Upper lobe of left lung (tissue), 6 donors: Measurements from ENCODE around the gene RAPGEF2. TPM values are rescaled to one million over a fixed set of nuclear protein-coding genes. Genes with fewer than 3 reads are reported as not detected.

ENCODE experiments used
- ATAC-seq, 2 donors: fragments of 200-7000 bp; cut with Tn5 transposase; one replicate each; pipeline ENCODE4 v1.9.1; 2022; ENCODE audit warnings: mild to moderate bottlenecking in 2 of 2, moderate library complexity in 2 of 2; ENCODE audit not compliant: low FRiP score in 2 of 2
- DNase-seq, 2 donors: peaks; one replicate each; pipeline ENCODE4 v3.0.0-alpha.2; 2019 to 2020
- H3K27ac ChIP-seq, 4 donors: fragments of 200-600 bp; sonication (generic); one replicate each; pipeline ENCODE4 v1.5.1; 2016 to 2019
- H3K27me3 ChIP-seq, 4 donors: fragments of 200-600 bp; sonication (generic); one replicate each; pipeline ENCODE4 v1.5.1; 2017 to 2019
- H3K36me3 ChIP-seq, 4 donors: fragments of 200-600 bp; sonication (generic); one replicate each; pipeline ENCODE4 v1.5.1; 2016 to 2019
- H3K4me1 ChIP-seq, 4 donors: fragments of 200-600 bp; sonication (generic); one replicate each; pipeline ENCODE4 v1.5.1; 2018 to 2019
- H3K4me3 ChIP-seq, 4 donors: fragments of 200-600 bp; sonication (generic); one replicate each; pipeline ENCODE4 v1.5.1; 2017 to 2019; ENCODE audit warnings: mild to moderate bottlenecking in 2 of 4, moderate library complexity in 1 of 4
- H3K9me3 ChIP-seq, 4 donors: fragments of 200-600 bp; sonication (generic); one replicate each; pipeline ENCODE4 v1.5.1; 2018 to 2019
- CTCF ChIP-seq, 6 experiments: fragments of 450-650 bp in 4 of 6; fragments of 200-600 bp in 2 of 6; sonication (generic) in 2 of 6; IDR thresholded peaks; one replicate each; pipeline ENCODE4 v1.5.1; 2016 to 2019; ENCODE audit warnings: antibody characterized with exemption in 6 of 6
- EP300 ChIP-seq, 4 donors: sonication (generic); formaldehyde crosslinking; IDR thresholded peaks; one replicate each; pipeline ENCODE4 v1.5.1; 2017; ENCODE audit warnings: antibody characterized with exemption in 4 of 4, control low read depth in 2 of 4
- POLR2A ChIP-seq, 4 donors: fragments of 450-650 bp; IDR thresholded peaks; one replicate each; pipeline ENCODE4 v1.5.1; 2016 to 2017; ENCODE audit warnings: antibody characterized with exemption in 4 of 4, mild to moderate bottlenecking in 2 of 4
- POLR2AphosphoS5 ChIP-seq, 2 donors: sonication (generic); formaldehyde crosslinking; IDR thresholded peaks; one replicate each; pipeline ENCODE4 v1.5.1; 2017; ENCODE audit warnings: antibody characterized with exemption in 2 of 2
- WGBS, 2 donors: methylation state at CpG; one replicate each; pipeline ENCODE4 v1.1.5; 2017 to 2018; 5-methylcytosine and 5-hydroxymethylcytosine counted together
- total RNA-seq, 6 donors: library from RNA; depleted of rRNA in 4 of 6; stranded (reverse); fragments of >200 nt in 4 of 6; gene quantifications; one replicate each; pipeline versions ENCODE4 v1.1.0 to v1.2.1, GENCODE V29; 2016 to 2021
- donor health status: DM: no; HTN: no; CAD: no; lungs with moderate emphysema.
- donor health status: DM: no; HTN: yes; CAD: no; lungs with severe emphysema.

Gene RAPGEF2
- total RNA-seq, 6 donors from 2014 or later: 53.3 to 122 (median 66.3) TPM

- Histone ChIP-seq H3K9me3 (no peaks in the 10 kb centered on the region), H3K4me3 (no peak overlapping the region), H3K36me3 (no peaks in the 10 kb centered on the region), H3K27me3 (no peaks in the 10 kb centered on the region), H3K27ac (peak overlapping the region in 3 of 4 donors; percentile 43 to 72 (median 45)), H3K4me1 (peaks cover 7 to 18% (median 14%) of the 10 kb centered on the region in 4 donors)
- TF ChIP-seq EP300 (IDR thresholded peaks at IDR 0.05) (no peak), POLR2AphosphoS5 (IDR thresholded peaks at IDR 0.05) (no peak), CTCF (IDR thresholded peaks at IDR 0.05) (no peak)
- DNase-seq (no peak), ATAC-seq (no peak)
- 86 to 92% methylated on average over 4 of the region's 4 CpGs for WGBS, 2 donors
Measured at GRCh38 chr4:159240046-159240445, 137.2 kb downstream of the RAPGEF2 start.

- Histone ChIP-seq H3K4me3 (peak overlapping the region in 1 of 4 donors; percentile 19), H3K36me3 (no peaks in the 10 kb centered on the region), H3K9me3 (no peaks in the 10 kb centered on the region), H3K27ac (peak overlapping the region; percentile 43 to 72 (median 56)), H3K27me3 (no peaks in the 10 kb centered on the region), H3K4me1 (peaks cover 7 to 18% (median 14%) of the 10 kb centered on the region in 4 donors)
- DNase-seq: no peak
- TF ChIP-seq POLR2A (IDR thresholded peaks at IDR 0.05) (no peak), POLR2AphosphoS5 (IDR thresholded peaks at IDR 0.05) (no peak), EP300 (IDR thresholded peaks at IDR 0.05) (no peak), CTCF (IDR thresholded peaks at IDR 0.05) (no peak)
- peak in 1 of 2 donors; percentile 86 for ATAC-seq
- 63 to 64% methylated on average over 3 of the region's 3 CpGs for WGBS, 2 donors
Measured at GRCh38 chr4:159240687-159241086, 137.8 kb downstream of the RAPGEF2 start.

GRCh38 chr4:159242427-159242826 is 139.5 kb downstream of the RAPGEF2 start:
- no peaks in the 10 kb centered on the region for H3K9me3 ChIP-seq
- no peaks in the 10 kb centered on the region for H3K36me3 ChIP-seq
- DNase-seq (no peak), ATAC-seq (no peak)
- H3K4me3 ChIP-seq: no peak overlapping the region
- peaks cover 7 to 16% (median 13%) of the 10 kb centered on the region in 4 donors for H3K4me1 ChIP-seq
- no peak for TF ChIP-seq EP300 (IDR thresholded peaks at IDR 0.05)
- TF ChIP-seq CTCF (IDR thresholded peaks at IDR 0.05): no peak
- no peak for TF ChIP-seq POLR2A (IDR thresholded peaks at IDR 0.05)
- TF ChIP-seq POLR2AphosphoS5 (IDR thresholded peaks at IDR 0.05): no peak
- no peaks in the 10 kb centered on the region for H3K27me3 ChIP-seq
- H3K27ac ChIP-seq: no peak overlapping the region

GRCh38 chr4:159248384-159249178 is 145.7 kb downstream of the RAPGEF2 start:
- Histone ChIP-seq H3K27me3 (no peaks in the 10 kb centered on the region), H3K4me1 (peaks cover 0 to 20% (median 17%) of the 10 kb centered on the region in 4 donors), H3K27ac (peak overlapping the region in 2 of 4 donors; percentile 10 to 54), H3K4me3 (peak overlapping the region in 1 of 4 donors; percentile 22), H3K36me3 (peaks cover 0 to 7% (median 6%) of the 10 kb centered on the region in 4 donors), H3K9me3 (peaks cover 0 to 2% (median 0%) of the 10 kb centered on the region in 4 donors)
- no peak for TF ChIP-seq EP300 (IDR thresholded peaks at IDR 0.05)
- no peak for TF ChIP-seq POLR2AphosphoS5 (IDR thresholded peaks at IDR 0.05)
- TF ChIP-seq CTCF (IDR thresholded peaks at IDR 0.05): no peak
- no peak for TF ChIP-seq POLR2A (IDR thresholded peaks at IDR 0.05)
- WGBS, 2 donors: 55 to 56% methylated on average over 7 of the region's 7 CpGs
- ATAC-seq (peak in 1 of 2 donors; percentile 84), DNase-seq (no peak)
